CMK (cell line): ENCODE measurements around the gene AK2.
A peak's percentile ranks its signal among the peaks of the same experiment; 100 is the strongest.
"Not testable (repeated sequence)": the region's sequence is repeated elsewhere in the genome, so short reads cannot be mapped to it uniquely, and the experiment has no call there.

ENCODE experiments used
- DNase-seq: peaks from one replicate; pipeline ENCODE4 v3.0.0-alpha.2; 2010; ENCODE audit warnings: low read depth

AK2 gene

GRCh38 chr1:32998997-32999396, 37.7 kb downstream of the AK2 start:
- no peak for DNase-seq

GRCh38 chr1:32998064-32998463, 38.6 kb downstream of the AK2 start:
- DNase-seq, result no peak

GRCh38 chr1:32997381-32997891, 39.2 kb downstream of the AK2 start:
- no peak for DNase-seq

GRCh38 chr1:32993324-32993636, 43.4 kb downstream of the AK2 start:
- DNase-seq, result not testable (repeated sequence)

- peak; percentile 66 for DNase-seq
These were observed 44.0 kb downstream of the AK2 start for GRCh38 chr1:32992489-32993323.

GRCh38 chr1:32991819-32992488, 44.7 kb downstream of the AK2 start:
- no peak for DNase-seq

- no peak for DNase-seq
These were observed 45.3 kb downstream of the AK2 start for GRCh38 chr1:32991386-32991785.

GRCh38 chr1:32990887-32991286, 45.8 kb downstream of the AK2 start:
- DNase-seq, result no peak

- DNase-seq, result no peak
These were observed 47.3 kb downstream of the AK2 start for GRCh38 chr1:32989160-32990050.

- no peak for DNase-seq
These were observed 48.0 kb downstream of the AK2 start for GRCh38 chr1:32988665-32989064.

GRCh38 chr1:32985226-32985625, 51.5 kb downstream of the AK2 start:
- DNase-seq, result no peak

- DNase-seq, result no peak
These were observed 52.1 kb downstream of the AK2 start for GRCh38 chr1:32984455-32985171.

GRCh38 chr1:32984090-32984454, 52.6 kb downstream of the AK2 start:
- DNase-seq, result no peak

GRCh38 chr1:32983020-32983419, 53.7 kb downstream of the AK2 start:
- DNase-seq, result no peak

- DNase-seq, result peak; percentile 81
These were observed 55.4 kb downstream of the AK2 start for GRCh38 chr1:32981003-32981901.

GRCh38 chr1:32980080-32980479, 56.6 kb downstream of the AK2 start:
- DNase-seq, result no peak

GRCh38 chr1:32978854-32979253, 57.8 kb downstream of the AK2 start:
- no peak for DNase-seq

- DNase-seq, result no peak
These were observed 59.1 kb downstream of the AK2 start for GRCh38 chr1:32977546-32978087.

- DNase-seq, result not testable (repeated sequence)
These were observed 61.6 kb downstream of the AK2 start for GRCh38 chr1:32975055-32975454.

- DNase-seq, result not testable (repeated sequence)
These were observed 63.2 kb downstream of the AK2 start for GRCh38 chr1:32973458-32973857.
